ENCODE results near the gene DYRK1A.

Gene DYRK1A

DNA sequence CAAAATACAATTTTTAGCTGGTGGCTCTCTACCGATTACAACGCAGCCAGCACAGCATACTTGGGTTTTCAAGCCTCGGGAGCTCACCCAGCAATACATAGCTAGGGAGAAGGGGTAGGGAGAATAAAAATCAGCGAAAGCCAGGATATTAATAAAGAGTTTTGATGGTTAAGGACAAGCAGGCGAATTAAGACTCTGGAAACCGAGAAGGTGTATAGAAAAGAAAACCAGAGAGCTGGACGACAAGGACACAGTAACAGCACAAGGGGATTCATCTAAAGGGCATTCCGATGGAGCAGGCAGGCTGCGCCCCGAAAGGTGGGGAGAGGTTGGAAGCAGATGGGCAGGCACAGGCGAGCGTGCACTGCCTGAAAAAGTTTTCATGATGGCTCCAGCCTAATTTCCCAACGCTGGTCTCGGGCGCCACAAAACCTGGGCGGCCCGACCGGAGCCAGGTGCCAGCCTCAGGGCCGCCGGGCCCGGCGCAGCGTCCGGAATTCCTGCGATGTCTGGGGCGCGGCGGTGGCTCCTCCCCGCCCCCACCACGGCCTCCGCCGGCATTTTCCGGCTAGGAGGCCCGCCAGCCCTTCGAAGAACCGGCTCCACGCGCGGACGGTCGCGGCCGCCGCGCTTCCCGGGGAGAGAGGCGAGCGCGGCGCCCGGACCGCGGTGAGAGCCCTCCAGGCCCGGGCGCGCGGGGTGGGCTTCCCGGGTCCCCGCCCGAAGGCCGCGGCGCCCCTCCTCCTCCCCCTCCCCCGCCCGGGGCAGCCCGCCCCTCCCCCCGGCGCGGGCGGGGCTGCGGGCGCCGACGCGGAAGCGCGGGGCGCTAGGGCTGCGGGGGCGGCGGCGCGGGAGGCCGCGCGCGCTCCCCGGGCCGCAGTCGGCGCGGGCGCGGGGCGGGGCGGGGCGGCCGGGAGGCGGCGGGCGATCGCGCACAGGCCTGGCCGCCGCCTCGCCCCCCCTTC is 774 bp upstream of the DYRK1A start:
- DNase-seq, result peak in 1 of 2 experiments; percentile 81

DNA sequence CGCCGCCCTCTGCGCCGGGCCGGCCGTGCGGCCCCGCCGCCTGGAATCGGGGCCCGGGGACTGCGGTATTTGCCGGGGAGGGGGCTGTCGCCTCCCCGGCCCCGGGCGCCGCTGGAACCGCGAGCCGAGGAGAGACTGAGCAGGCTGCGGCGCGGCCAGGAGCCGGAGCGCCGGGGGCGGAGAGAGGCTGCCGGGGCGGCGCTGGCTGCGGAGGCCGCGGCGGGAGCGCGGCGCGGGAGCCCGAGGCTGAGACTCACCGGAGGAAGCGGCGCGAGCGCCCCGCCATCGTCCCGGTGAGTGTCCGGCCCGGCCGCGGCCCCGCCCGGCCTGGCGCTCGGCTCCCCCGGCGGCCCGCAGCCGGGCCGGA is 746 bp downstream of the DYRK1A start:
- DNase-seq, result no peak

DNA sequence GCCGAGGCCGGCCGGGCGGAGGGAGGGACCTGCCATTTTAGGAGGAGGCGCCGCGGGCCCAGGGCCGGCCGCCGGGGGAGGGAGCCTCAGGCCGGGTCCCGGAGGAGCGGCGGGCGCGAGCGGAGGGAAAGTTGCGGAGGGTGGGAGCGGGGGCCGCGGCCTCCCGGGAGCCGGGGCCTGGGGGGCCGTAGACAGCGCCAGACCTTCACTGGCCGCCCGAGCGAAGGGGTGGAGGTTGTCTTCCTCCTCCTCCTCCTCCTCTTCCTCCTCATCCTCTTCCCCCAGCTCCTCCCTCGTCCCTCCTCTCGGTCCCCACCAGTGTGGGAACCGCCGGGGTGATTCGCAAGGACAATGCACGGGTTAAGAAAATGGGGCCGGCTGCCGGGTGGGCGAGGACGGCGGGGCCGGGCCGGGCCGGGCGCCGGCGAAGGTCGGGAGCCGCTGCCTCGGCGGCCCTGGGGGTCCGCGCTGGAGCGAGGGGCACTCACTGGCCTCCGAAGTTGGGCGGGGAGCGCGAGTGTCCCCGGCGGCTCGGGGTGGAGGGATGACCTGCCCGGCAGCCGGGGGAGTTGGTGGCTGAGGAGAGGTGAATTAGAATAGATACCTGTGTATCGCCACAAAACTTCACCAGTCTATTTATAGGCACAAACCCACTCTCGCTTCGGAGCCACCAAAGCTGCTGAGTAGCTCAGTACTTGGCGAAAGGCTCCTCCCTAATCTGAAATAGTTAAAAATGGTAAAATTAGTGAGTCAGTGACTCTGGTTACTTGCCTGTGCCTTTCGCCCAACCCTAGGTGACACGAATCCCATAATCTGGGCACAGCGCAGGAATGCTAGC is 1.3 kb downstream of the DYRK1A start:
- DNase-seq, result no peak

- DNase-seq, result no peak
Observed at GRCh38 chr21:37368541-37369279, 2.1 kb downstream of the DYRK1A start.

- no peak for DNase-seq
Observed at GRCh38 chr21:37369307-37369854, 2.8 kb downstream of the DYRK1A start.

- DNase-seq, result no peak
Observed at GRCh38 chr21:37370152-37371040, 3.8 kb downstream of the DYRK1A start.

DNA sequence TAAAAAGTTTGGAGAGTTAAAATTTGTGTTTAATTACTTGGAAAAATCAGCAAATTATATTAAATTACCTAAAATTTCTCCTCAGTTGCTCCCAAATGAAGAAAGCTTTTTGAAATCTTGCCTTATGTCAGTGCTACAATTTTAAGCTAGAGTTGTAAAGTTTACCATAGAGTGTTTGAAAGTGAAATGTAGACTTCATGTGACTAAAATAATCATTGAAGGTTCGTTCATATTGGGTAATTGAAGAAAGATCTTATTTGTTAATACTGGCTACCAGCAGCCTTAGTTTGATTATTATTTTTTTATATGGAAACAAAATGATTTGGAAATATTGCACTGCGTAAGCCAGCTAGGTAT is 4.4 kb downstream of the DYRK1A start:
- DNase-seq, result no peak

DNA sequence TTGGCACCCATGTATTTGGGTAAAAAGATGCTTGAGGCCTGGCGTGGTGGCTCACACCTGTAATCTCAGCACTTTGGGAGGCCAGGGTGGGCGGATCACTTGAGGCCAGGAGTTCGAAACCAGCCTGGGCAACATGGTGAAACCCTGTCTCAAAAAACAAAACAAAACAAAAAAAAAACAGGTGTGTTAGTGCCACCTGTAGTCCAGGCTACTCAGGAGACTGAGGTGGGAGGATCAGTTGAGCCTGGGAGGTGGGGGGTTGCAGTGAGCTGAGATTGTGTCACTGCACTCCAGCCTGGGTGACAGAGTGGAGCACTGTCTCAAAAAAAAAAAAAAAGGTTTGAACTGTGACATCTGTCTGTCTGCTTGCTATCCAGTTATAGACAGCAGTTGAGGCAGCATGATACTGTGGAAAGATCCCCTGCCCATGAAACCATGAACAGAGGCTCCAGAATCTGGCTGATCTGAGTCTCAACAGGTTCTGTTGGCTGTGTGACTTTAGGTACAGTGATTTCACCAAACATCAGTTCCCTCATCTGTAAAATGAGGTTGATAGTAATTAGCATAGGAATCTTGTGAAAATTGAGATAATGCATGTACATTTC is 5.7 kb downstream of the DYRK1A start:
- no peak for DNase-seq

DNA sequence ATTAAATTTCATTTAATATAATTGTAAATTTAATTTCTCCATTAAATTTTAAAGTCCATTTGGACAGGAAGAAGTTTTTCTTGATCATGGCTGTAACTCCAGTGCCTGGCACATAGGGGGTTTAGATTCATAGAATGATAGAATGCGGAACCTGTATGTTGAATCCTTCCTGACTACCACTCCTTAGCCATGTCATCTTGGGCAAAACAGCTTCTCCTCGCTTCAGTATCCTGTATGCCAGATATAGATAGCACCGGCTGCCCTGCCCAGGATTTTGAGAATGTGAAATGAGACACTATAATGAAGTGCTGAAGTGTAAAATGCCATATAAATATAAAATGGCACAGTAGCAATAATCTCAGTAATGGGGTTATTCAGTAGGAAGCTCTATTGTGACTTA is 6.4 kb downstream of the DYRK1A start:
- no peak for DNase-seq

DNA sequence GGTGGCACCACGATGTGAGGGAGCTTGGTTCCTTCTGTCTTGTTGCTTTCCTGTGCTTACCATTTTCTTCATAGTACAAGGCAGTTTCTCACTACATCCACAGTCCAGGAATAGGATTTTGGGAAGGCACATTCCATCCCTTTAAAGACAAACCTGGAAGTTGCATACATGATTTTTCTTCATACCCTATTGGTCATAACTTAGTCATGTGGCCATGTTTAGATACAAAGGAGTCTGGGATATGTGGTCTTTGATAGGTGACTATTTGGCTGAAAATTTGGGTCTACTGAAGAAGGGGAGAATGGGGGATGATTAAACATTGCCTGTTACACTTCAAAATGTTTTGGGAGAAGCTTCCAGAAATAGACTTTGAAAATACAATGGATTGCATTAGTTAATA is 7.0 kb downstream of the DYRK1A start:
- DNase-seq, result no peak

- DNase-seq, result no peak
Observed at GRCh38 chr21:37374027-37374426, 7.5 kb downstream of the DYRK1A start.

DNA sequence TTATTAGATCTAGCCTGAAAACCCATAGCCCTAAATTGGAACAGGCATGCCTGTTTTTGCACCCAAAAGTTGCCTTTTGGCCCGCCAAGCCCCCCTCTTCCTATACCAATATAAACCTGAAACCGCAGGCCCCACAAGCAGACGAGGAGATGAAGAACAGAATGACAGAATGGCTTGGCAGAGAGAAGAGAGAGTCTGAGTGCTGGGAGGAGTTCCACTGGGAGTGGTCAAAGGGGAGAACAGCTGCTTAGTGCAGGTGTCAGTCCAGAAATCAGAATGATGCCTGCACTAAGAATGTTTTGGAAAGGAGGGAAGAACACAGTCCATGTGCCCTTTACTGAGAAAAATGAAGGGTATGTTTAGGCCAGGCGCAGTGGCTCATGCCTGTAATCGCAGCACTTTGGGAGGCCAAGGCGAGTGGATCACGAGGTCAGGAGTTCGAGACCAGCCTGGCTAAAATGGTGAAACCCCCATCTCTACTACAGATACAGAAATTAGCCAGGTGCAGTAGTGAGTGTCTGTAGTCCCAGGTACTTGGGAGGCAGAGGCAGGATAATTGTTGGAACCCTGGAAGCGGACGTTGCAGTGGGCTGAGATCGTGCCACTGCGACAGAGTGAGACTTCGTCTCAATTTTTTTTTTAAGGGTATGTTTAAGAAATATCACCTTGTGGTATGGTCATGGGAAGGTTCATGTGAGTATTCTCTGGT is 9.4 kb downstream of the DYRK1A start:
- no peak for DNase-seq

- no peak for DNase-seq
Observed at GRCh38 chr21:37378700-37379139, 12.1 kb downstream of the DYRK1A start.

DNA sequence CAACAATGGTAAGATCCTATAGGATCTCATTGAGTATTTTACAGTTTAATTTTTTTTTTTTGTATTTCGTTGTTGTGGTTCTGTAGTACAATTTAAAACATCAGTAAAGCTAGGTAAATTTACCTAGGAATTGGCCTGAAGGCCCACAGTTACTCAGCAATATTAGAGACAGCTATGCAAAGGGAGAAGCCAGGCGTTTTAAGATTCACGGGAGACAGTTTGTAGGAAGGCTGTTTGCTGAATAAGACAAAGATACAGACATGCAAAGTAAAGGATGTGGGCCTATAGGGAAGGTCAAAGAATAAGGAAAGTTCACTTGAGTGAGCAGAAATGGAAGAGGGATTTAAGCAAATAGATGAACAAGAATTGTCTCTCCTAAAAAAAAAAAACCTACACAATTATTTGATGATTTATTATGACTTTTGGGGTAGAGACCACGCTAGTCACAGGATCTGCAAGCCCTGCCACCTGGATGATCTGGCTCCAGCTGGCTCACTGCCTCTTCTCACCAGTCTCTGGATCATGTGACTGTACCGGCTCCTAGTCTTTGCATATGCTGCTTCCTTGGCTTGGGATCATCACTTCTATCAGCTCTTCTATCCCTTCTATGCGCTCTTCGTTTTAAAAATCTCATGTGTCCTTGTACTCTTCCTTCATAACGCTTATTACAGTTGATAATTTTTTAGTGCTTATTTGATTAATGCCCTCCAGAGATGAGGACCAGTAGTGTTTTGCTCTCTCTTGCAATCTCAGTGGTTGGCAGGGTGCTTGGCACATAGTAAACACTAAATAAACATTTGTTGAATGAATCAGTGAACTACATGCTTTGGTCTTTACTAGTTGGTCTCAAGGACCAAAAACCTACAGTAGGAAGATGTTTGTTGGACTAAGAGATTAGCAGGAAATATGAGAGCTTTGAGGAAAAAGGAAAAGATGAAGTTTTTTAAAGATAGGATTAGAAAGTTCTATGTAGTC is 14.1 kb downstream of the DYRK1A start:
- DNase-seq, result peak in 1 of 2 experiments; percentile 66

DNA sequence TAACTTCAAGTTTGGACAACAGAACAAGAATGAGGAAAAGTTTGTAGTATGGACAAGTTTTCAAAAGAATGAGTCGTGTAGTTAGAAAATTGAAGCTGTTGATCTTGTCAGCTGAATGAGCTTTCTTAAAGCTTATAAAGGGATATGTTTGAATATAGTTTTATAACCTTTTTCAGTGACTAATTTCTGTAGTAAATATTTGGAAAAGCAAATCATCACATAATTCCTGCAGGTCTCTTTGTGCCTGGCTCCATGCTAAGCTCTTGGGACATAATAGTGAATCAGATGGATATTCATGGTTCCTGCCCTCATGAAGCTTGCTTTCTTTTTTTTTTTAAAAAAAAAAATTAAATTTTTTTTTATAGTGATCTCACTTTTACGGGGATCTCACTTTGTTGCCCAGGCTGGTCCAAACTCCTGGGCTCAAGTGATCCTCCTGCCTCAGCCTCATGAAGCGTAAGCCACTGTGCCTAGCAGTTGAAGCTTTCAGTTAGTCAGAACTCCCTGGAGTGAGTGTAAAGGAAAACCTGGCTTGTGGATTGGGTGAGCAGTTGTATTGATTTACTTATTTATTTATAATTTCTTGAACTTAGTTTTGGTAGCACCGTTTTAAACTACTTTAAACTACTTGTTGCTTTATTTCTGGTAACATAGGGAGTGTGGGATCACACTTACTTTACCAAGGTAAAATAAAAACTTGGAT is 15.5 kb downstream of the DYRK1A start:
- DNase-seq, result no peak

- DNase-seq, result no peak
Observed at GRCh38 chr21:37383086-37383485, 16.5 kb downstream of the DYRK1A start.

DNA sequence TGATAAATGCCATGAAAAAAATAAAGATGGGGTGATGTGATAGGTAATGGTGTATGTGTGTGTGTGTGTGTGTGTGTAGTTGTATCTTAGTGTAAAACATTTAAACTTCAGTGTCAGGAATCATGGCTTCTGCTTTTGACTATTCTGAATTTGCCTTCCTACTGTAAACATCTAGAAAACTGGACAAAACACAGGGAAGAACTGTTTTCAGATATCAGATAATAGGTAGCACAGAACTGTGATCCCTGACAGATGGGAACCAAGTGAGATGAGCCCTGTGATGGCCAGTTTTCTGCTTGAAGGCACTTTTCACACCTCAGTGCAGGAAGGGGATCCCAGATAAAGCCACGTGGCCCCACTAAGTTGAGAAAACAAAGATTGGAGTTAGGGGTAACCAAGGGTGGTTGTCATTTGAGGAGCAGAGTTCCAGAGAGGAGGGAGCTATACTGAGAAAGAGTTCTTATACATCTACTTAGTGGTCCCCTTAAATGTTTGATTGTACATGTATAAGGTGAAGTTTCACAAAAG is 17.3 kb downstream of the DYRK1A start:
- DNase-seq, result no peak

DNA sequence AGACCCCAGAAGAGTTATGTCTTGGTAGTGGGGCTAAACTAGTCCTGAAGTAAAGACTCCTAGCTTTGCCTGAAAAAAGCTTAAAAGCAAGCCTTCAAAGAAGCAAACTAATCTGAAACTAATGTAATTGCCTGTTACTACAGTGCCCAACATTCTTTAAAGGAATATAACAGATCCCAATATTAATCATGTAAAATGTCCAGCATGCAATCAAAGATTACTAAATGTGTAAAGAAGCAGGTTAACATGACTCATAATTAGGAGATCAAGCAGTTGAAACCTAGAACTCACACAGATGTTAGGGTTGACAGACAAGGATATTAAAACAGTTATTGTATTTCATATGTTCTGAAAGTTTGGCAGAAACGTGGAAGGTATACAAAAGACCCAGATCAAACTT is 17.8 kb downstream of the DYRK1A start:
- DNase-seq, result no peak

Measured in NCI-H446 (cell line).